ENCODE data around the gene CCDC150.

CCDC150 gene

GRCh38 chr2:196639180-196640030 lies at the start of gene CCDC150:
Gene CCDC150, plus strand, starts transcription at chr2:196639715. Its CDS starts 52 bp downstream, at chr2:196639767.
- Histone ChIP-seq H3K36me3 (ENCODE audit: insufficient read depth, low read length) (no peaks in the 10 kb centered on the region), H3K4me3 (ENCODE audit: low read depth, low read length) (peak within 1 kb of the TSS; percentile 97), H3K27ac (ENCODE audit: low read depth, low read length) (peak within 1 kb of the TSS; percentile 25; the same call in 1 of the 2 replicates), H3K79me2 (ENCODE audit: control insufficient read depth, insufficient read depth, low read length, unreplicated experiment) (peaks cover 26% of the 10 kb centered on the region), H2AFZ (ENCODE audit: low read length, unreplicated experiment) (peak within 1 kb of the TSS; percentile 99), H3K27me3 (ENCODE audit: insufficient read depth, low read length) (no peaks in the 10 kb centered on the region), H3K4me1 (ENCODE audit: control insufficient read depth, insufficient read depth, low read length, unreplicated experiment) (no peaks in the 10 kb centered on the region)

GRCh38 chr2:196590286-196590685 lies 49.2 kb upstream of the CCDC150 start:
- Histone ChIP-seq H3K4me1 (ENCODE audit: control insufficient read depth, insufficient read depth, low read length, unreplicated experiment) (peaks cover 5% of the 10 kb centered on the region), H3K79me2 (ENCODE audit: control insufficient read depth, insufficient read depth, low read length, unreplicated experiment) (no peaks in the 10 kb centered on the region), H3K27me3 (ENCODE audit: insufficient read depth, low read length) (no peaks in the 10 kb centered on the region), H2AFZ (ENCODE audit: low read length, unreplicated experiment) (no peak overlapping the region), H3K36me3 (ENCODE audit: insufficient read depth, low read length) (no peaks in the 10 kb centered on the region), H3K27ac (ENCODE audit: low read depth, low read length) (no peak overlapping the region), H3K4me3 (ENCODE audit: low read depth, low read length) (no peak overlapping the region)

GRCh38 chr2:196591004-196591403 lies 48.5 kb upstream of the CCDC150 start:
- no peaks in the 10 kb centered on the region for H3K36me3 ChIP-seq (ENCODE audit: insufficient read depth, low read length)
- peaks cover 5% of the 10 kb centered on the region for H3K4me1 ChIP-seq (ENCODE audit: control insufficient read depth, insufficient read depth, low read length, unreplicated experiment)
- H3K79me2 ChIP-seq (ENCODE audit: control insufficient read depth, insufficient read depth, low read length, unreplicated experiment) = no peaks in the 10 kb centered on the region
- no peak overlapping the region for H3K27ac ChIP-seq (ENCODE audit: low read depth, low read length)
- H3K4me3 ChIP-seq (ENCODE audit: low read depth, low read length) = no peak overlapping the region
- no peak overlapping the region for H2AFZ ChIP-seq (ENCODE audit: low read length, unreplicated experiment)
- H3K27me3 ChIP-seq (ENCODE audit: insufficient read depth, low read length) = no peaks in the 10 kb centered on the region

- no peaks in the 10 kb centered on the region for H3K79me2 ChIP-seq (ENCODE audit: control insufficient read depth, insufficient read depth, low read length, unreplicated experiment)
- H3K27ac ChIP-seq (ENCODE audit: low read depth, low read length) = no peak overlapping the region
- H3K4me3 ChIP-seq (ENCODE audit: low read depth, low read length) = peak overlapping the region; percentile 94; the same call in 1 of the 2 replicates
- H3K36me3 ChIP-seq (ENCODE audit: insufficient read depth, low read length) = no peaks in the 10 kb centered on the region
- no peak overlapping the region for H2AFZ ChIP-seq (ENCODE audit: low read length, unreplicated experiment)
- H3K27me3 ChIP-seq (ENCODE audit: insufficient read depth, low read length) = no peaks in the 10 kb centered on the region
- H3K4me1 ChIP-seq (ENCODE audit: control insufficient read depth, insufficient read depth, low read length, unreplicated experiment) = no peaks in the 10 kb centered on the region
These were observed 47.9 kb upstream of the CCDC150 start for GRCh38 chr2:196591621-196592022.

- peak overlapping the region; percentile 94 for H3K4me3 ChIP-seq (ENCODE audit: low read depth, low read length)
- no peaks in the 10 kb centered on the region for H3K36me3 ChIP-seq (ENCODE audit: insufficient read depth, low read length)
- H3K27ac ChIP-seq (ENCODE audit: low read depth, low read length) = no peak overlapping the region; the same call in 1 of the 2 replicates
- no peaks in the 10 kb centered on the region for H3K4me1 ChIP-seq (ENCODE audit: control insufficient read depth, insufficient read depth, low read length, unreplicated experiment)
- no peaks in the 10 kb centered on the region for H3K79me2 ChIP-seq (ENCODE audit: control insufficient read depth, insufficient read depth, low read length, unreplicated experiment)
- peak overlapping the region; percentile 95 for H2AFZ ChIP-seq (ENCODE audit: low read length, unreplicated experiment)
- H3K27me3 ChIP-seq (ENCODE audit: insufficient read depth, low read length) = no peaks in the 10 kb centered on the region
These were observed 47.1 kb upstream of the CCDC150 start for GRCh38 chr2:196592331-196592910.

- no peaks in the 10 kb centered on the region for H3K36me3 ChIP-seq (ENCODE audit: insufficient read depth, low read length)
- no peaks in the 10 kb centered on the region for H3K4me1 ChIP-seq (ENCODE audit: control insufficient read depth, insufficient read depth, low read length, unreplicated experiment)
- peak within 1 kb of the TSS; percentile 42; the same call in 1 of the 2 replicates for H3K27ac ChIP-seq (ENCODE audit: low read depth, low read length)
- no peaks in the 10 kb centered on the region for H3K79me2 ChIP-seq (ENCODE audit: control insufficient read depth, insufficient read depth, low read length, unreplicated experiment)
- H2AFZ ChIP-seq (ENCODE audit: low read length, unreplicated experiment) = peak within 1 kb of the TSS; percentile 95
- H3K4me3 ChIP-seq (ENCODE audit: low read depth, low read length) = peak within 1 kb of the TSS; percentile 94
- no peaks in the 10 kb centered on the region for H3K27me3 ChIP-seq (ENCODE audit: insufficient read depth, low read length)
These were observed 46.3 kb upstream of the CCDC150 start, which contains the start of gene HECW2 for GRCh38 chr2:196592911-196593881. Gene HECW2, minus strand, starts transcription at chr2:196593554.

GRCh38 chr2:196594158-196594557 lies 45.4 kb upstream of the CCDC150 start:
- H3K4me3 ChIP-seq (ENCODE audit: low read depth, low read length) = no peak overlapping the region
- H3K36me3 ChIP-seq (ENCODE audit: insufficient read depth, low read length) = no peaks in the 10 kb centered on the region
- H2AFZ ChIP-seq (ENCODE audit: low read length, unreplicated experiment) = no peak overlapping the region
- H3K4me1 ChIP-seq (ENCODE audit: control insufficient read depth, insufficient read depth, low read length, unreplicated experiment) = peaks cover 1% of the 10 kb centered on the region
- H3K27ac ChIP-seq (ENCODE audit: low read depth, low read length) = no peak overlapping the region
- no peaks in the 10 kb centered on the region for H3K27me3 ChIP-seq (ENCODE audit: insufficient read depth, low read length)
- H3K79me2 ChIP-seq (ENCODE audit: control insufficient read depth, insufficient read depth, low read length, unreplicated experiment) = no peaks in the 10 kb centered on the region

- Histone ChIP-seq H3K27me3 (ENCODE audit: insufficient read depth, low read length) (no peaks in the 10 kb centered on the region), H3K4me1 (ENCODE audit: control insufficient read depth, insufficient read depth, low read length, unreplicated experiment) (peaks cover 25% of the 10 kb centered on the region), H3K4me3 (ENCODE audit: low read depth, low read length) (no peak overlapping the region), H3K79me2 (ENCODE audit: control insufficient read depth, insufficient read depth, low read length, unreplicated experiment) (no peaks in the 10 kb centered on the region), H2AFZ (ENCODE audit: low read length, unreplicated experiment) (no peak overlapping the region), H3K36me3 (ENCODE audit: insufficient read depth, low read length) (no peaks in the 10 kb centered on the region), H3K27ac (ENCODE audit: low read depth, low read length) (no peak overlapping the region)
These were observed 42.0 kb upstream of the CCDC150 start for GRCh38 chr2:196597531-196597930.

- peaks cover 25% of the 10 kb centered on the region for H3K4me1 ChIP-seq (ENCODE audit: control insufficient read depth, insufficient read depth, low read length, unreplicated experiment)
- H2AFZ ChIP-seq (ENCODE audit: low read length, unreplicated experiment) = no peak overlapping the region
- H3K27ac ChIP-seq (ENCODE audit: low read depth, low read length) = peak overlapping the region; percentile 35; the same call in 1 of the 2 replicates
These were observed 41.1 kb upstream of the CCDC150 start for GRCh38 chr2:196598412-196598811.

GRCh38 chr2:196598846-196599245 lies 40.7 kb upstream of the CCDC150 start:
- Histone ChIP-seq H3K4me3 (ENCODE audit: low read depth, low read length) (no peak overlapping the region), H3K27ac (ENCODE audit: low read depth, low read length) (peak overlapping the region; percentile 35; the same call in 1 of the 2 replicates), H3K36me3 (ENCODE audit: insufficient read depth, low read length) (no peaks in the 10 kb centered on the region), H3K4me1 (ENCODE audit: control insufficient read depth, insufficient read depth, low read length, unreplicated experiment) (peaks cover 25% of the 10 kb centered on the region), H3K27me3 (ENCODE audit: insufficient read depth, low read length) (no peaks in the 10 kb centered on the region), H3K79me2 (ENCODE audit: control insufficient read depth, insufficient read depth, low read length, unreplicated experiment) (no peaks in the 10 kb centered on the region), H2AFZ (ENCODE audit: low read length, unreplicated experiment) (no peak overlapping the region)

More at GRCh38 chr2:196598412-196598811, 41.1 kb upstream of the CCDC150 start:
- Histone ChIP-seq H3K27me3 (ENCODE audit: insufficient read depth, low read length) (no peaks in the 10 kb centered on the region), H3K4me3 (ENCODE audit: low read depth, low read length) (no peak overlapping the region), H3K36me3 (ENCODE audit: insufficient read depth, low read length) (no peaks in the 10 kb centered on the region), H3K79me2 (ENCODE audit: control insufficient read depth, insufficient read depth, low read length, unreplicated experiment) (no peaks in the 10 kb centered on the region)
